Astrocyte (in vitro differentiated cells and primary cell): ENCODE measurements around the gene BCAR1.

Source experiments
- CTCF ChIP-seq: IDR thresholded peaks from 2 replicates; pipeline ENCODE4 v1.5.1; 2011; ENCODE audit warnings: low read depth, mild to moderate bottlenecking, inconsistent platforms, low read length, moderate library complexity; ENCODE audit not compliant: insufficient read depth
- EZH2 ChIP-seq: IDR thresholded peaks from 2 replicates; pipeline ENCODE4 v1.6.1; 2012; ENCODE audit warnings: mild to moderate bottlenecking, low read length, inconsistent platforms; ENCODE audit not compliant: insufficient read depth

- TF ChIP-seq EZH2 = no peak
- TF ChIP-seq CTCF = no peak
Observed at GRCh38 chr16:75288181-75288580, 36.8 kb upstream of the BCAR1 start.
